ENCODE results near the gene NFKB1. TPM values are rescaled to one million over a fixed set of nuclear protein-coding genes. Genes with fewer than 3 reads are reported as not detected.

Gene NFKB1
- total and polyA plus RNA-seq, 10 of the 15 experiments (the other 5 are each of a cell fraction or from before 2014, with no cell fraction given): 8.7 to 110 (median 57.3) TPM

GRCh38 chr4:102564399-102565059 lies 63.4 kb downstream of the NFKB1 start (continued):
- TF ChIP-seq SRF (IDR thresholded peaks at IDR 0.05; ENCODE audit: low read depth in 2 of 2, low read length in 2 of 2): peak in 1 of 2 experiments; percentile 61; a peak in 1 of 4 replicates
- no peak for TF ChIP-seq ZSCAN29 (IDR thresholded peaks at IDR 0.05)
- no peak for TF ChIP-seq NRF1 (conservative IDR thresholded peaks at IDR 0.05; ENCODE audit: low read depth, low read length)
- peak; percentile 13; the same call in 1 of the 2 replicates for TF ChIP-seq RAD21 (IDR thresholded peaks at IDR 0.05; ENCODE audit: insufficient read depth, low read depth, low read length)
- TF ChIP-seq E2F8 (IDR thresholded peaks at IDR 0.05; ENCODE audit: low read depth, partially characterized antibody): no peak
- TF ChIP-seq PML (IDR thresholded peaks at IDR 0.05; ENCODE audit: low read length): peak; percentile 72; the same call in 1 of the 2 replicates
- TF ChIP-seq POLR2AphosphoS5 (IDR thresholded peaks at IDR 0.05; ENCODE audit: low read length): no peak
- peak; percentile 89 for TF ChIP-seq ZBED1 (IDR thresholded peaks at IDR 0.05; ENCODE audit: borderline replicate concordance)
- TF ChIP-seq YBX1 (IDR thresholded peaks at IDR 0.05): no peak
- peak; percentile 94 for TF ChIP-seq ATF2 (IDR thresholded peaks at IDR 0.05; ENCODE audit: low read length)
- TF ChIP-seq SIX5 (IDR thresholded peaks at IDR 0.05; ENCODE audit: low read depth, low read length, severe bottlenecking): no peak
- peak; percentile 97 for TF ChIP-seq SKIL (IDR thresholded peaks at IDR 0.05; ENCODE audit: low read depth, poor library complexity, severe bottlenecking)
- peak; percentile 70; the same call in 1 of the 2 replicates for TF ChIP-seq TCF7 (IDR thresholded peaks at IDR 0.05; ENCODE audit: borderline replicate concordance)
- peak; percentile 88 for TF ChIP-seq CREB1 (IDR thresholded peaks at IDR 0.05; ENCODE audit: low read depth)
- TF ChIP-seq MTA3 (IDR thresholded peaks at IDR 0.05; ENCODE audit: borderline replicate concordance, low read length): peak; percentile 88
- no peak for TF ChIP-seq CBX3 (IDR thresholded peaks at IDR 0.05; ENCODE audit: borderline replicate concordance, low read depth)
- peak; percentile 79; the same call in 1 of the 2 replicates for TF ChIP-seq TBL1XR1 (IDR thresholded peaks at IDR 0.05; ENCODE audit: low read depth, low read length)
- TF ChIP-seq SMARCA5 (IDR thresholded peaks at IDR 0.05): no peak
- TF ChIP-seq ETV6 (conservative IDR thresholded peaks at IDR 0.05 in 1 of 2, IDR thresholded peaks at IDR 0.05 in 1 of 2; ENCODE audit: borderline replicate concordance in 1 of 2, low read depth in 1 of 2): peak in 1 of 2 experiments; percentile 71; a peak in 1 of 4 replicates
- TF ChIP-seq E4F1 (IDR thresholded peaks at IDR 0.05; ENCODE audit: borderline replicate concordance, partially characterized antibody): no peak
- TF ChIP-seq GABPA (IDR thresholded peaks at IDR 0.05; ENCODE audit: low read depth): peak; percentile 39; the same call in 1 of the 2 replicates
- TF ChIP-seq NFIC (IDR thresholded peaks at IDR 0.05; ENCODE audit: low read depth, low read length): peak; percentile 96
